HG03460 (cell line): ENCODE results near the gene CNOT4.
"Not testable (repeated sequence)": the region's sequence is repeated elsewhere in the genome, so short reads cannot be mapped to it uniquely, and the experiment has no call there.

Experiments used
- ATAC-seq: cut with Tn5 transposase; IDR thresholded peaks from one replicate; pipeline ENCODE4 v1.9.1; 2021; ENCODE audit not compliant: unreplicated experiment

CNOT4 gene

DNA sequence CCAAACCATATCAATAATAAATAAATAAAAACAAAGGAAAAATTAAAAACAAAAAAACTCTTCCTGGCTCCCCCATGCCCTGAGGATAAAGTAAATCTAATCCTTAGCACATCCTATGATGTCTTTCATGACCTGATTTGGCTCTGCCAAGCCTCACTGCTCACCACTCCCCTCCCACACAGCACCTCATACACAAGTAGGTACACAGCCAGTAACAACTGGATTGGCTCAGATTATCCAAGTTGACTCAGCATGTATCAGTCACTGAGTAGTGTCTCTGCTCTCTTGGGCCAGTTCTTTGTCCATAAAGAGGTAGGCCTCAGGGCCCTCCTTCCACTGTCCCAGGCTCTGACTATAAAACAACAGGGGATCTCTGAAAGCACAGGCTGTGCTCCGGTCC is 176.7 kb downstream of the CNOT4 start:
- no peak for ATAC-seq

DNA sequence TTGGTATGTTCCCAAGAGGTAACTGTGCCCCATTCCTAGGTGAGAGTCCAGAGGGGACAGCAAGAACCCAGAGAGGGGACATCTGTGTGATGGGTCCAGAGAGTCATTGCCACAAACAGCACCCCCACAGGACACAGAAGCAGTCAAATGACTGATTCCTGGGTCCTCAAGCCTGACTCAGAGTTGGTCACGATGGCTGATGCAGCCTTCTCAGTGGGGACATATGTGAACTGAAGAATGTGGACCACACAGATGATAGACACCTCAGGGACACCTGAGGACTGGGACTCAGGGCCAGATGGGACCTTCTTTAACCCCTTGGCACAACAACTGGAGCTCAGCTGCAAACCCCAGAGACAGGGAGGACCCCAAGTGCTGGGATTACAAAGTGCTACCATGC is 179.8 kb downstream of the CNOT4 start:
- ATAC-seq, result no peak

DNA sequence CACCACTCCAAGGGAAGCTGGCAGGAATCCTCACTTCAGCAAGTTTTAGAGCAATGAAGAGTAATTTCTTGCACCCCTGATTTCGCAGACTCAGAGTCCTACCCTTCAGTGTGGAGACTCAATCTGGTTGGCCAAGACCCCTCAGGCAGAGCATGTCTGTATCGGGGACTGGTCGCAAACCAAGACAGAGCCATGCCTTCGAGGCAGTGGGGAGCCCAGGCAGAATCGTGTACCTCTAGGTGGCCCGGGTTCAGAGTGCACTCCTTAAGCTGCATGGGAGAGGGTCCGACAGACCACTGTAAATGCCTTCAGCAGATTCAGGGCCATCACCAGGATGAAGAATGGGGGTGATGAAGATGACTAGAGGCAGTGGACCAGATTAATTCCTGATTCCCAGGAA is 181.4 kb downstream of the CNOT4 start:
- ATAC-seq, result no peak

DNA sequence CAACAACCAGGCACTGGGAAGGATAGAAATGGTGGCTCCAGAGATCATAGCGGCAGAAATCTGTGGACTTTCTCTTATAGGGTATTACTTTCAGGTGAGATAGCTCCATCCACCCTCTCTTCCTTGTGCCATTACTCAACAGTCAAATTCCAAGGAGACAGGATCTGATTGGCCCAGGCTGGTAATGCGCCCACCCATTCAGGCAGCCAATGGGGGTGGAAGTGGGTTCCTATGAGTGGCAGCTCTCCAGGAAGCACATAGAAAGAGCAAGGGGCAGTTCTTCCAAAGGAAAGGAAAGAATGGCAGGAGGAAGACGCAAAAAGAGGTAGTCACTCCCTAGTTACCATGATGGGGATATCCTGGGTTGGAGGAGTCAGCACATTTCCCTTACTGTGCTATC is 181.8 kb downstream of the CNOT4 start:
- ATAC-seq, result no peak

DNA sequence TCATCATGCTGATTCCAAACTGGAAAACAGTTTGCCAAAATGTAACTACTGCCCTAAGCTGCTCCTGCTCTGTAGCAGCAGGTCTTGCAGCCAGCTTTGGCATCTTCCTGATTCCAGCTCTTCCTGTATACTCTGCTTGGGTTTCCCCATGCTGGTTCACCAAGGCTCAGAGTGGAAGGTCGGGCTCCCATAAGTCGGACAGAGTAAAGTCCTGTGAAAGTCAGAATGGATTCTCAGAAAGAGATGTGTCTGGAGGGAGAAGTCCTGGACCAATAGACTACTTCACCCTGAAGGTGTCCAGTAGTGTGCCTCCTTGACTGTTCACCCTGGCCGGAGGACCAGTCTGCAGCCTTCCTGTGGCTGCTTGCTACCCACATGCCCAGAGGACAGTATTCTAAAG is 182.4 kb downstream of the CNOT4 start:
- no peak for ATAC-seq

DNA sequence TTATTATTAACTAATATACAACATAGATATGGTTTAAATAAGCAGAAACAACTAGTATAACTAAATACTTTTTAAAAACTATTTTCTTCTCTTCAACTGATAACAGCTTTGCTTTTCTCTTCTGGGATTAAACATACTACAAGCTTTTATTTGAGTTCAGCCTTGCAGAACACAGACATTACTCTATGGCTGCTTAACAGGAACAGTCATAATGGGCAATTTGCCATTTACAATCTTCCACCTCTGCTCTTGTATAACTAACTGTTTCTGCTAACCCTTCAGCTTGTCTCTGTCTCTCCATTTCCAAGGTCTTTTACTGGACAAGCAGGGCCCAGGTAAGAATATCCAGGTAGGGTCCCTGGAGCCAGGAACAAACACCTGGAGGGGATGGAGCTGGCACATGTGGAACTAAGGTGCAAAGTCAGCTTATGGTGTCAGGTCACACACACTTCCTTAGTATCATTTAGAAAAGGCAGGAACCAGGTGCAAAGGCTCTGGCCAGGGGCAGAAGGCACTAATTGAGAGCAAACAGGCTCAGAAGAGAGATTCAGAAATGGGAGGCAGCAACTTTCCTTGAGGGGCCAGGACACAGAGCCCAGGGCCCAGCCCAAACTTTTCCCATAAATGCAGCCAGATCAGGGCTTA is 183.1 kb downstream of the CNOT4 start:
- no peak for ATAC-seq

DNA sequence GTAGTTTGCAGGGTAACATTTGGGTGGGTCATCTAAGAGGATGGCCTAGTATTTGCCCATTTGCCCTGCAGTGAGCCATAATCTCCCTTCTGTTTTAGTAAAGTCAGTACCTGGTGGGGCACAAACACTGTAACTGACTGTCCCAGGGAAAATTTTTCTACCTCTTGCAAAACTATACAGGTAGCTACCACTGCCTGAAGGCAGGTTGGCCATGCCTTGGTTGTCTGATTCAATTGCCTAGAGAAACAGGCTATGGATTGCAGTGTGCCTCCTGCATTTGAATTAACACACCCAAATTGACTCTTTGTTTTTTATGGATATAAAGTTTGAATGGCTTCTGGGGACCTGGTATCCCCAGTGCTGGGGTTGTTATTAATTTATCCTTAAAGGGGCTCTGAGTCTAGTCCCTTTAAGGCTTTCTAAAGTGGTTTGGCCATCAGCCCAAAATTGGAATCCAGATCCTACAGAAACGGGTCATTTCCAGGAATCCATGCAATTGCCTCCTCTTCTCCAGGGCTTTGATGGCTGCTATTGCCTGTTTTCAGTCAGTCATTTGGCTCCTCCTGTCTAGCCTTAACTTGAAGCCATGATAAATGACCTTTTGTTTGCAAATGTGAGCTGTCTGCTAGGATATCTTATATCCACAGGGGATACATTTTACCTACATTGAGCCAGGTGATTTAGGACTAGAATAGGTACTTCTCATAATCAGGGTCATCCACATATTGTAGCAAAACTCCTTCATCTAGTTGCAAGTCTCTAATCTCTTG is 187.1 kb downstream of the CNOT4 start:
- no peak for ATAC-seq

DNA sequence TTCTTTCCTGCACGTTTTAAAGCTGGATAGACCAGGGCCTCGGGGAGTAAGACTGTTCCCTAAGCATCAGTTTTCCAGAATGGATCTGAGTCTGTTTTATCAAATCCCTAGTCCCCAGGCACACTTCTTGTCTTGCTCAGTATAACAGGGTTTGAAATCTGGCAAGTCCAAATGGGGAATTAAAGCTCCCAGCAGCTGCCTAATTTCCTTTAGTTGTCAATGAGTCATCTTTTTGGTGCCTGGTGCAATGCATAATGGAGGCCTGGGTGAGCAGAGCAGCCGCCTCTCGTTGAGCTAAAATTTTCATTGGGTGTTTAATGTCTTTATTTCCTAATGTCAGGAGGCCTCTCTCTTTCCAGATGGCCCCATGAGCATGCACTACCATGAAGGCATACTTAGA is 188.3 kb downstream of the CNOT4 start:
- ATAC-seq, result no peak

DNA sequence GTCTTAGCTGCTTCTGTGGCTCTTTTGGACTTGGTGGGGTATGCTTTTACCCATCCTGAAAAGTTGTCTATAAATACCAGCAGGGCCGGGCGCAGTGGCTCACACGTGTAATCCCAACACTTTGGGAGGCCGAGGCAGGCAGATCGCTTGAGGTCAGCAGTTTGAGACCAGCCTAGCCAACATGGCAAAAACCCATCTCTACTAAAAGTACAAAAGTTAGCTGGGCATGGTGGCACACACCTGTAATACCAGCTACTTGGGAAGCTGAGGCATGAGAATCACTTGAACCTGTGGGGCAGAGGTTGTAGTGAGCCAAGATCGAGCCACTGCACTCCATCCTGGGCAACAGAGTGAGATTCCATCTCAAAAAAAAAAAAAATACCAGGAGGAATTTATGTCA is 188.9 kb downstream of the CNOT4 start:
- ATAC-seq, result not testable (repeated sequence)

DNA sequence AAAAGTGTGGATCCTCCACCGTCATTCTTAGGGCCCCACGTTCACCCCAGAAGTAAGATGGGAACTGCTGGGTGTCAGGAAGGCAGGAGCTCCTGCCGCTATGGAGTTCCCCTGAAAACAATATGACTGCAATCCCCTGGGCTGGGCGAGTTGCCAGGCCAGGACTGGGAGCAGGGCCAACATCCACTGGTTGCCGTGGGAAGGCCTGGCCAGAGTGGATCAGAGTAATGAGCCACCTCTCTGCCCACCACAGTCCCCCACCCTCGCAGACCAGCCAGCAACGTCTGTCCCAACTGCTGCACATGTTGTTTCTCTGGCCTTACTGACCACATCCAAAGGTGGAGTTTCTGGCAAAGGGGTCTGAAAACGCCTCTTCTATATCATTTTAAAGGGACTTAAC is 189.6 kb downstream of the CNOT4 start:
- no peak for ATAC-seq

DNA sequence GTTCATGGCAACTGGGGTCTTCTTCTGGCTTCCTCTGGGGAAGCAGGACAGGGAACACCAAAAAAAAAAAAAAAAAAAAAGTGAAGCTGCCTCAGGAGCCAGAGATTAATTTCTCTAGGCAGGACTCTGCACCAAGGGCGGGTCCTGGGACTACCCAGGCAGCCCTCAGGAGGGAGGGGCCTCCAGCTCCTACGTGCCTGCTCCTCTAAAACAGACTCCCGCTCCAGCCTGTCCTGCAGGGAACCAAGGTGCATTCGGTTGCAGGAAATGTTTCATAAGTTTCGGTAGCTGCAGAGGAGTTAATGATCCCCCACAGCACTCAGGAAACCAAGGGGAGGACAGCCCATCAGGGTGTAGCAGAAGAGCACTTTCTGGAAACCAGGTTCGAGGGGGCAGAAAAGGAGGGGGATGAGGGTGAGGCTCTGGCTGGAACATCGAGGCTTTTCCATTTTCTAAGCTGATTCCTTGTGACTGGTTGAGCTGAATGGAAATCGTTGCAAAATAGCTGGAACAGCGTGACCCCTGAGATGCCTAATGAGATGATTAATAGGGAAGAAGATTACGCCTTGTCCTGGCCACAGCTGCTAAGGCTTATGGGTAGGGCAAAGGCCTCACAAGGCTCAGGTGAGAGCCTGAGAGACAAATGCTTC is 192.1 kb downstream of the CNOT4 start:
- ATAC-seq, result no peak

DNA sequence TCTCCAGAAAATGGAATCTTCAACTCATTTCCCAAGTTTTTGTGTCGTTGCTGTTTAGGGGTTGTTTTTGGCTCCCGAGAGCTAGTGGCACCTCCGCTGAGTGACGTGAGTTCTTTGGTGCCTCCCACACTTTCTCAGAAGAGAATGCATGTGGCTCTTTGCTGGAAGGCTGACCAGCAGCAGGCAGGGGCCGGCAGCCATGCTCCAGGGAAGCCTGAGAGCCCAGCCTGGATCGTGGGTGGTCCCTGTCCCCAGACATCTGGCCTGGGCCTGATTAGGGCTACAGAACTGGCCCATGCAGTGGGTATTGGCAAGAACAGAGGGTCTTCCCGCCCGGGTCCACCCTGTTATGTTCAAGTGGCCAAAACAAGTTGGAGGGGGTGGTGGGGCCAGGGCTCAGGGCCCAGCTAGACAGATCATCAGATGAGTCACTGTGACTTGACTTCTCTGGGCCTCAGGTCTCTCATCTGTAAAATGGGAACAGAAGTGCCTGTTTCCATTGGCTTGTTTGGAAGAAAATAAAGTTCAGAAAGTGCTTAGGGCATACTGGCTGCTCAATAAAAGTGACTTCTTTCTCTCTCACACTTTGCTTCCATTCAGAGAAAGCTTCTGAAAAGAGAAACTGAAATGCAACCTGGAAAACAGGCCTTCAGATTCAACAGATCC is 193.1 kb downstream of the CNOT4 start:
- no peak for ATAC-seq

DNA sequence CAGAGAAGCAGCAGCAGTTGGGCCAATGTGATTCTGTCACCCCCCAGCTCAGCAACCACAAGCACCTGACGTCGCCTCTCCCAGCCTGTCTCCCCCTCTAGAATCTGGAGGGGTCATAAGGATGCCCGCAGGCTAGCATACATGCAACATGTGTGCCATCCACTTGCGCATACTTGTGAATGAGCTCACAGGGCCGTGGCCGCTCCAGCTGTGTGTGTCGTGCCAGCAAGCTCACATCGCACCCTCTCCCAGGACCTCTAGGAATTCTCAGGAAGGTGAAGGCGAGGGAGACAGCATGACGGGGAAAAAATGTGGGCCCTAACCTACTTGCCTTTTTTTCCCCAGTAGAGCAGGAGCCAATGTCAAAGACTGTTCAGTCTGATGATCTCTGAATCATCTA is 195.9 kb downstream of the CNOT4 start:
- ATAC-seq, result no peak
